ENCODE data around the gene HOXB7.

- TF ChIP-seq EZH2 (IDR thresholded peaks at IDR 0.05; ENCODE audit: insufficient read depth, poor library complexity, severe bottlenecking) (no peak), EZH2phosphoT487 (IDR thresholded peaks at IDR 0.05; ENCODE audit: insufficient read depth, low read depth) (no peak)
These were observed 29.4 kb upstream of the HOXB7 start for GRCh38 chr17:48639982-48640857.

All from GM23248 (cell line).